SK-N-SH treated with all-trans-retinoic acid at 6 μM for 48 hours (cell line): Measurements from ENCODE around the gene PLAU.

Experiments used
- PPARA ChIP-seq: fragments of 250-450 bp; sonication (Bioruptor Pico); IDR thresholded peaks from 2 replicates; pipeline ENCODE4 v1.5.0; 2020; ENCODE audit warnings: mild to moderate bottlenecking, borderline replicate concordance
- SNAI2 ChIP-seq: fragments of 250-450 bp; sonication (Bioruptor Pico); IDR thresholded peaks from 2 replicates; pipeline ENCODE4 v1.5.0; 2020; ENCODE audit warnings: mild to moderate bottlenecking, moderate library complexity
- ZC3H10 ChIP-seq: fragments of 250-450 bp; sonication (Bioruptor Pico); IDR thresholded peaks from 2 replicates; pipeline ENCODE4 v1.5.1; 2021; ENCODE audit warnings: mild to moderate bottlenecking, moderate library complexity
- ZFP30 ChIP-seq: fragments of 450-650 bp; formaldehyde crosslinking; IDR thresholded peaks from 2 replicates; pipeline ENCODE4 v1.5.0; 2022; ENCODE audit warnings: mild to moderate bottlenecking, moderate library complexity
- ZNF70 ChIP-seq: fragments of 450-650 bp; formaldehyde crosslinking; IDR thresholded peaks from 2 replicates; pipeline ENCODE4 v1.5.0; 2020; ENCODE audit warnings: mild to moderate bottlenecking, moderate library complexity
- TF ChIP-seq, protein P1 (sequence below): fragments of 250-450 bp; sonication (Bioruptor Pico); IDR thresholded peaks from 2 replicates; pipeline ENCODE4 v1.8.0; 2020; ENCODE audit warnings: mild to moderate bottlenecking, moderate library complexity, borderline replicate concordance
- TF ChIP-seq, protein P2 (sequence below): fragments of 250-450 bp; sonication (Bioruptor Pico); IDR thresholded peaks from 2 replicates; pipeline ENCODE4 v1.5.1; 2020; ENCODE audit warnings: low read depth, mild to moderate bottlenecking, moderate library complexity
- TF ChIP-seq, protein P3 (sequence below): fragments of 250-450 bp; sonication (Bioruptor Pico); IDR thresholded peaks from 2 replicates; pipeline ENCODE4 v1.8.0; 2021; ENCODE audit warnings: low read depth, mild to moderate bottlenecking, moderate library complexity, borderline replicate concordance

DNA sequence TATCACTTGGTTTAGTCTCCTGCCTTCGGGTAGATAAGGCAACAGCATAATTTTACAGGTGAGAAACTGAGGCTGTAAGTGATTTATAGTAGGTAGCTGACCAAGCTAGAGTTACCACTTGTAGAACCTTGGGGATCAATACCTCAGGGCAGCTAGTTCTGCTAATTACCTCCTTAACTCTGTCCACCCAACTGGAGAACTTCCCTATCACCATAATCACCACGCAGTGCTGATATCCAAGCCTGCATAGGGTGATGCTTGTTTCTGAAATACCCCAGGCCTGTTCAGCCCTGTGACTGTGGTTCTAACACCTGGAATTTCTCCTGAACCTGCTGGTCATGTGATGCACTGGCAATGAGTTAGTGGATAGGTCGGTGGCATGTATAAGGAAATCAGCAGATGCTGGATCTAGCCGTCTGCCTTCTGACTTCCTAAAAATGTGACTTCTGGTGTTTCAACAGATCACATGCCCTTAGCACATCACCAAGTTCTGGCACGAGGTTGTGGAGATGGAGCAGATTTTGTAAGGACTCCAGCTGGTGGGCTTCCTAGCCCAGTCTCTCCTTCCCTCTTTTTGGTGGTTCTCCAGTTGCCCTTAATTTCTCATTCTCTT, 15.3 kb downstream of the PLAU start:
- TF ChIP-seq, protein P1, sequence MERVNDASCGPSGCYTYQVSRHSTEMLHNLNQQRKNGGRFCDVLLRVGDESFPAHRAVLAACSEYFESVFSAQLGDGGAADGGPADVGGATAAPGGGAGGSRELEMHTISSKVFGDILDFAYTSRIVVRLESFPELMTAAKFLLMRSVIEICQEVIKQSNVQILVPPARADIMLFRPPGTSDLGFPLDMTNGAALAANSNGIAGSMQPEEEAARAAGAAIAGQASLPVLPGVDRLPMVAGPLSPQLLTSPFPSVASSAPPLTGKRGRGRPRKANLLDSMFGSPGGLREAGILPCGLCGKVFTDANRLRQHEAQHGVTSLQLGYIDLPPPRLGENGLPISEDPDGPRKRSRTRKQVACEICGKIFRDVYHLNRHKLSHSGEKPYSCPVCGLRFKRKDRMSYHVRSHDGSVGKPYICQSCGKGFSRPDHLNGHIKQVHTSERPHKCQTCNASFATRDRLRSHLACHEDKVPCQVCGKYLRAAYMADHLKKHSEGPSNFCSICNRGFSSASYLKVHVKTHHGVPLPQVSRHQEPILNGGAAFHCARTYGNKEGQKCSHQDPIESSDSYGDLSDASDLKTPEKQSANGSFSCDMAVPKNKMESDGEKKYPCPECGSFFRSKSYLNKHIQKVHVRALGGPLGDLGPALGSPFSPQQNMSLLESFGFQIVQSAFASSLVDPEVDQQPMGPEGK (CRISPR knock-in tag) = no peak
- TF ChIP-seq ZFP30 (CRISPR knock-in tag) (no peak), ZNF70 (CRISPR knock-in tag) (no peak), PPARA (CRISPR knock-in tag) (no peak), SNAI2 (no peak), ZC3H10 (no peak)
- TF ChIP-seq, protein P2, sequence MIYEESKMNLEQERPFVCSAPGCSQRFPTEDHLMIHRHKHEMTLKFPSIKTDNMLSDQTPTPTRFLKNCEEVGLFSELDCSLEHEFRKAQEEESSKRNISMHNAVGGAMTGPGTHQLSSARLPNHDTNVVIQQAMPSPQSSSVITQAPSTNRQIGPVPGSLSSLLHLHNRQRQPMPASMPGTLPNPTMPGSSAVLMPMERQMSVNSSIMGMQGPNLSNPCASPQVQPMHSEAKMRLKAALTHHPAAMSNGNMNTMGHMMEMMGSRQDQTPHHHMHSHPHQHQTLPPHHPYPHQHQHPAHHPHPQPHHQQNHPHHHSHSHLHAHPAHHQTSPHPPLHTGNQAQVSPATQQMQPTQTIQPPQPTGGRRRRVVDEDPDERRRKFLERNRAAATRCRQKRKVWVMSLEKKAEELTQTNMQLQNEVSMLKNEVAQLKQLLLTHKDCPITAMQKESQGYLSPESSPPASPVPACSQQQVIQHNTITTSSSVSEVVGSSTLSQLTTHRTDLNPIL (CRISPR knock-in tag) = no peak
- TF ChIP-seq, protein P3, sequence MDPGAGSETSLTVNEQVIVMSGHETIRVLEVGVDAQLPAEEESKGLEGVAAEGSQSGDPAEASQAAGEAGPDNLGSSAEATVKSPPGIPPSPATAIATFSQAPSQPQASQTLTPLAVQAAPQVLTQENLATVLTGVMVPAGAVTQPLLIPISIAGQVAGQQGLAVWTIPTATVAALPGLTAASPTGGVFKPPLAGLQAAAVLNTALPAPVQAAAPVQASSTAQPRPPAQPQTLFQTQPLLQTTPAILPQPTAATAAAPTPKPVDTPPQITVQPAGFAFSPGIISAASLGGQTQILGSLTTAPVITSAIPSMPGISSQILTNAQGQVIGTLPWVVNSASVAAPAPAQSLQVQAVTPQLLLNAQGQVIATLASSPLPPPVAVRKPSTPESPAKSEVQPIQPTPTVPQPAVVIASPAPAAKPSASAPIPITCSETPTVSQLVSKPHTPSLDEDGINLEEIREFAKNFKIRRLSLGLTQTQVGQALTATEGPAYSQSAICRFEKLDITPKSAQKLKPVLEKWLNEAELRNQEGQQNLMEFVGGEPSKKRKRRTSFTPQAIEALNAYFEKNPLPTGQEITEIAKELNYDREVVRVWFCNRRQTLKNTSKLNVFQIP (CRISPR knock-in tag) = no peak
